OCI-LY1 (cell line): ENCODE data around the gene UNC13C.

Source experiments
- H2AFZ ChIP-seq: fragments of 200-600 bp; sonication (generic), shearing (Covaris generic); 2 replicates; pipeline ENCODE4 v1.6.0; 2014; ENCODE audit warnings: antibody characterized with exemption, mild to moderate bottlenecking, low read length
- H3F3A ChIP-seq: fragments of 200-600 bp; sonication (generic), shearing (Covaris generic); 2 replicates; pipeline ENCODE4 v1.6.0; 2014; ENCODE audit warnings: mild to moderate bottlenecking, antibody characterized with exemption, low read length, moderate library complexity; ENCODE audit not compliant: insufficient read depth
- H3K27ac ChIP-seq: fragments of 200-600 bp; sonication (generic); 2 replicates; pipeline ENCODE4 v1.5.1; 2014; ENCODE audit warnings: low read length, mixed run types, mild to moderate bottlenecking, low read depth; ENCODE audit not compliant: poor library complexity, severe bottlenecking
- H3K27me3 ChIP-seq: fragments of 200-600 bp; sonication (generic); 2 replicates; pipeline ENCODE4 v1.6.0; 2014; ENCODE audit warnings: antibody characterized with exemption, mild to moderate bottlenecking, low read length, moderate library complexity; ENCODE audit not compliant: insufficient read depth
- H3K36me3 ChIP-seq: fragments of 200-600 bp; sonication (generic); 2 replicates; pipeline ENCODE4 v1.6.1; 2014; ENCODE audit warnings: mild to moderate bottlenecking, antibody characterized with exemption, low read length, moderate library complexity, mixed read lengths; ENCODE audit not compliant: insufficient read depth
- H3K4me1 ChIP-seq: fragments of 200-600 bp; sonication (generic); 2 replicates; pipeline ENCODE4 v1.5.1; 2014; ENCODE audit warnings: mild to moderate bottlenecking, low read length, moderate library complexity; ENCODE audit not compliant: insufficient read depth, severe bottlenecking
- H3K4me2 ChIP-seq: fragments of 200-600 bp; sonication (generic), shearing (Covaris generic); 2 replicates; pipeline ENCODE4 v1.6.1; 2014; ENCODE audit warnings: low read length
- H3K4me3 ChIP-seq: fragments of 200-600 bp; sonication (generic); 2 replicates; pipeline ENCODE4 v1.5.1; 2014; ENCODE audit warnings: low read length, low read depth, mild to moderate bottlenecking, mixed read lengths; ENCODE audit not compliant: poor library complexity, severe bottlenecking
- H3K79me2 ChIP-seq: fragments of 200-600 bp; shearing (Covaris generic); 2 replicates; pipeline ENCODE4 v1.6.1; 2016; ENCODE audit warnings: mixed run types, low read length, mixed read lengths; ENCODE audit not compliant: insufficient read depth
- H3K9ac ChIP-seq: fragments of 200-600 bp; sonication (generic), shearing (Covaris generic); 2 replicates; pipeline ENCODE4 v1.6.1; 2014; ENCODE audit warnings: mild to moderate bottlenecking, low read length, mixed read lengths
- H3K9me2 ChIP-seq: fragments of 200-600 bp; sonication (generic), shearing (Covaris generic); 2 replicates; pipeline ENCODE4 v1.6.1; 2014; ENCODE audit warnings: low read depth, mild to moderate bottlenecking, low read length, mixed read lengths
- H3K9me3 ChIP-seq: fragments of 200-600 bp; shearing (Covaris generic); 2 replicates; pipeline ENCODE4 v1.6.1; 2014; ENCODE audit warnings: low read length, mixed read lengths
- H4K20me1 ChIP-seq: fragments of 200-600 bp; sonication (generic), shearing (Covaris generic); 2 replicates; pipeline ENCODE4 v1.6.0; 2016; ENCODE audit warnings: mild to moderate bottlenecking, low read length; ENCODE audit not compliant: insufficient read depth
- EZH2 ChIP-seq: fragments of 200-600 bp; sonication (generic), shearing (Covaris generic); IDR thresholded peaks from 2 replicates; pipeline ENCODE4 v1.8.0; 2017; ENCODE audit warnings: borderline replicate concordance, mixed run types, mild to moderate bottlenecking, antibody characterized with exemption, low read length, moderate library complexity, mixed read lengths
- TF ChIP-seq, protein P1 (sequence below): fragments of 200-600 bp; sonication (generic), shearing (Covaris generic); IDR thresholded peaks from 2 replicates; pipeline ENCODE4 v1.5.1; 2017; ENCODE audit warnings: mild to moderate bottlenecking, antibody characterized with exemption, low read length, moderate library complexity, mixed read lengths

Gene UNC13C

DNA sequence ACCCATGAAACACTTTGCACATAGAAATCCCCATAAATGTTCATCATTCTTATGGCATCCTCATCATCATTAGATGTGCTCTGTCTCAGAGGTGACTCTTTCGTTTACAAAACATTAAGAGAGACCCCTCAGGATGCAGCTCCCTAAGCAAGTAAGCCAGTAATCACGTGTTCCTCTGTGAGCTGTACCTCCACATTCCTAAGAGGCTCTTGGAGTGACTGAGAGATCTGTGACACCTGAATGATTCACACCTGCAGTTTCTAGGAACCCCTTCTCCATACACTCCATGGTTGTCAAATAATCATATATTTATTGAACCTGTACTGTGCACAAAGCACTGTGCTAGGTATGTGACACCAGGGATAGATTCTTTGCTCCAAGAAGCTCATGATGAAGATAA, 602.4 kb downstream of the UNC13C start:
- H3K4me3 ChIP-seq, result no peak overlapping the region
- no peaks in the 10 kb centered on the region for H4K20me1 ChIP-seq
- no peaks in the 10 kb centered on the region for H3F3A ChIP-seq
- H3K9me3 ChIP-seq, result no peaks in the 10 kb centered on the region
- H3K4me1 ChIP-seq, result no peaks in the 10 kb centered on the region
- no peak overlapping the region for H3K9ac ChIP-seq
- H3K4me2 ChIP-seq, result no peak overlapping the region
- no peak overlapping the region for H3K27ac ChIP-seq
- H3K9me2 ChIP-seq, result no peaks in the 10 kb centered on the region
- no peak overlapping the region for H2AFZ ChIP-seq
- H3K27me3 ChIP-seq, result no peaks in the 10 kb centered on the region
- no peaks in the 10 kb centered on the region for H3K79me2 ChIP-seq
- no peak for TF ChIP-seq EZH2
- TF ChIP-seq, protein P1, sequence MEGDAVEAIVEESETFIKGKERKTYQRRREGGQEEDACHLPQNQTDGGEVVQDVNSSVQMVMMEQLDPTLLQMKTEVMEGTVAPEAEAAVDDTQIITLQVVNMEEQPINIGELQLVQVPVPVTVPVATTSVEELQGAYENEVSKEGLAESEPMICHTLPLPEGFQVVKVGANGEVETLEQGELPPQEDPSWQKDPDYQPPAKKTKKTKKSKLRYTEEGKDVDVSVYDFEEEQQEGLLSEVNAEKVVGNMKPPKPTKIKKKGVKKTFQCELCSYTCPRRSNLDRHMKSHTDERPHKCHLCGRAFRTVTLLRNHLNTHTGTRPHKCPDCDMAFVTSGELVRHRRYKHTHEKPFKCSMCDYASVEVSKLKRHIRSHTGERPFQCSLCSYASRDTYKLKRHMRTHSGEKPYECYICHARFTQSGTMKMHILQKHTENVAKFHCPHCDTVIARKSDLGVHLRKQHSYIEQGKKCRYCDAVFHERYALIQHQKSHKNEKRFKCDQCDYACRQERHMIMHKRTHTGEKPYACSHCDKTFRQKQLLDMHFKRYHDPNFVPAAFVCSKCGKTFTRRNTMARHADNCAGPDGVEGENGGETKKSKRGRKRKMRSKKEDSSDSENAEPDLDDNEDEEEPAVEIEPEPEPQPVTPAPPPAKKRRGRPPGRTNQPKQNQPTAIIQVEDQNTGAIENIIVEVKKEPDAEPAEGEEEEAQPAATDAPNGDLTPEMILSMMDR, result no peak
- H3K36me3 ChIP-seq, result no peaks in the 10 kb centered on the region

GRCh38 chr15:54582863-54583643, 604.8 kb downstream of the UNC13C start:
- Histone ChIP-seq H4K20me1 (no peaks in the 10 kb centered on the region), H3K79me2 (no peaks in the 10 kb centered on the region), H3K4me2 (no peak overlapping the region), H3K9me2 (no peaks in the 10 kb centered on the region), H2AFZ (no peak overlapping the region), H3F3A (no peaks in the 10 kb centered on the region), H3K4me1 (no peaks in the 10 kb centered on the region), H3K4me3 (no peak overlapping the region), H3K36me3 (no peaks in the 10 kb centered on the region), H3K9ac (no peak overlapping the region), H3K9me3 (no peaks in the 10 kb centered on the region), H3K27ac (no peak overlapping the region), H3K27me3 (no peaks in the 10 kb centered on the region)
- TF ChIP-seq, protein P1, result no peak
- TF ChIP-seq EZH2, result no peak

- Histone ChIP-seq H4K20me1 (no peaks in the 10 kb centered on the region), H3K36me3 (no peaks in the 10 kb centered on the region), H3K9me3 (no peaks in the 10 kb centered on the region), H3F3A (no peaks in the 10 kb centered on the region), H3K4me3 (no peak overlapping the region), H3K27ac (no peak overlapping the region), H3K4me2 (no peak overlapping the region; the same call in none of the 2 replicates), H3K9me2 (no peaks in the 10 kb centered on the region), H2AFZ (no peak overlapping the region), H3K4me1 (no peaks in the 10 kb centered on the region), H3K27me3 (no peaks in the 10 kb centered on the region), H3K9ac (no peak overlapping the region; the same call in 1 of the 2 replicates), H3K79me2 (no peaks in the 10 kb centered on the region)
- no peak for TF ChIP-seq EZH2
- TF ChIP-seq, protein P1, result no peak
Measured at GRCh38 chr15:54585063-54585462, 606.8 kb downstream of the UNC13C start.
